GM19324 (cell line): ENCODE data around the gene MRPS30.
"Not testable (repeated sequence)": the region's sequence is repeated elsewhere in the genome, so short reads cannot be mapped to it uniquely, and the experiment has no call there.

Experiments
- ATAC-seq: cut with Tn5 transposase; IDR thresholded peaks from one replicate; pipeline ENCODE4 v1.9.1; 2021; ENCODE audit warnings: mild to moderate bottlenecking, moderate library complexity; ENCODE audit not compliant: unreplicated experiment, low FRiP score

MRPS30 gene

DNA sequence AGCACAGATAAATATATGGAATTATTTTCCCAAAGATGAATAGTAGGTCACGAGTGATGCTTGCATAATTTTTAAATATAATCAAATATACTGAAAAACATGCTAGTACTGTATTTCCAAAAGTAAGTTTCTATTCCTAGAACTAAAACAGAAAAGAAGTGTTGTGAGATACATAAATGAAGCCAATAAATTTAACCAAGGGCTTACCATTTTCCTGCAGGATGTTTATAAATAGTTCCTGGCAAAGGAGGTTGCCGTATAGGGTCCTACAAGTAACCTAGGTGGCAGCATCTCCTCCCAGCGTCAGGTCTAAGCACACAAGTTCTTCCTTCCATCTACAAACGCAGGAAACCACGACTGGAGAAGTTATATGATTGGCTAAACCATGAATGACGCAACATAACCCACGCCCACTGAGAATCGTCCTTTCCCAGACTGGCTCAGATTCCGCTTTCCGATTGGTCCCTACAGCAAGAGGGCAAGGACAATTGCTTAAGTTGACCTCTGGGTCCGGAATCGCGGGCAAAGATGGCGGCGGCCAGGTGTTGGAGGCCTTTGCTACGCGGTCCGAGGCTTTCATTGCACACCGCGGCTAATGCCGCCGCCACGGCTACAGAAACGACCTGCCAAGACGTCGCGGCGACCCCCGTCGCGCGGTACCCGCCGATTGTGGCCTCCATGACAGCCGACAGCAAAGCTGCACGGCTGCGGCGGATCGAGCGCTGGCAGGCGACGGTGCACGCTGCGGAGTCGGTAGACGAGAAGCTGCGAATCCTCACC, at the start of gene MRPS30:
MRPS30 (plus strand) TSS at position 513 of the 780 bp plus-strand sequence; CDS start at position 529, 16 bp downstream.
- peak; percentile 99 for ATAC-seq

DNA sequence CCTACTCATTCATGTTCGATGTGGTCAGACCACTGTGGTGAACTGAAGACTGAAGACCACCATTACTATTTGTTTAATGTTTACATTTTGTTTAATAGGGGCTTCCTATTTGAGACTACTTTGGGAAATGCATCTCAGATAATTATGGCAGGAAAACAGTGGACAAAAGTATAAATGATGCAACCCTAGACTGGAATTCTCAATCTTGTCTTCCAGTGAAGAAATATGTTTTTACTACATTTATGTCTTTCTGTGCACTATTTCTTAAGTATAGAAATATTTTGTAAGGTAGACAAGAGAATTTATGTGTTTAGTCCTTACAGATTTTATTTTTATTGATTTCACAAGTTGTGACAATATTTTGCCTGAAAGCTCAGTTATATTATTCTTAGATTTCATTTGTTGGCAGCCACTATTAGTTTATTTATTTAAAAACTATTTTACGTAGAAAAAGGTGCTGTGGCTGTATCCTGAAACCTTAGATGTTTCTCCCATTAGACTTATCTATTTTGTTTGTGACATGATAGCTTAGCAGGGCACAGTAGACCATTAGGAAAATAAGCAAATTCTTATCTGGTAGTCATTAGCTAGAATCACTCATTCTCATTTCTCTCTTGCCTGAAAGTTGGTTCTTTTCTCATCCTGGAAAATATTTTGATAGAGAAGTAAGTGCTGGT, 39.4 kb upstream of the MRPS30 start:
- ATAC-seq, result no peak

- no peak for ATAC-seq
Observed at GRCh38 chr5:44769877-44770209, 38.9 kb upstream of the MRPS30 start.

DNA sequence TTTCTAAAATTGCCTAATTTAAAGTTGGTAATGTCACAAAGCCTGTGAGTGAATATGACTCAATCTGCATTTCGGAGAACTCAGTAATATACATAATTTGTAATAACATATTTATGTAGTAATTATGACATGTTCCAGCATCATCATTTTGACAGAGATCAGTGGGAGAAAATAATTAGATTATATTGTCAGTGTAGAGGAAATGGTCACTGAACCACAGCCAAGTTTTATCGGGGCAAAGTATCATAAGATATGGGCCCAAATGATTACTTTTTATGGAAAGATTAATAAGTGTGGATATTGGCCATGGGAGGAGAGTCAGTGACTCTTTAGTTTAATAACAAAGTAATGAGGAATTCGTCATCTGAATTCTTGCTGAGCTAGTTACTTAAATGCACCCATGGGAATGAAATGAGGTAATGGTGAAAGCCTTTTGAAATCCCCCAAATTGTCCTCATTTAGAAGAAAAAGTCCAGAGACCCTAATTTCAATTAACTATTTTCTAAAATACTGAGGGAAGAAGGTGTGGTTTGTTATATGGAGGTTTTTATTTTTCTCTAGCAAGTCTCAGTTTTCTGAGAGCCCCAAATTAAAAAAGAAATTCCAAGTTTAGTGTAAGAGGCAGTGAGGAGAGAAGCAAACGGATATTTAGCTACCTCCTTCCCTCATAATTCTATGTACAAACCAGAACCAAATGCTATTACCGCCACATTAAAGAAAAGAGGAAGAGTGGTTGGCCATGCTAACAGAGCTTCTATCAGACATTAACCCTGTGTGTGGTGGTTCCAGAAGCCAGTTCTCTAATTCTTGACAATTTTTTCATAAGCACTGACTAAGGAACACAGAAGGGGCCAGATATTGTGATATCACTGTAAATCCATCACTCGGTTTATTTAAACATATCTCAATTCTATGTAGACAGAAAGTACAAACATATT, 37.7 kb upstream of the MRPS30 start:
- ATAC-seq, result no peak

DNA sequence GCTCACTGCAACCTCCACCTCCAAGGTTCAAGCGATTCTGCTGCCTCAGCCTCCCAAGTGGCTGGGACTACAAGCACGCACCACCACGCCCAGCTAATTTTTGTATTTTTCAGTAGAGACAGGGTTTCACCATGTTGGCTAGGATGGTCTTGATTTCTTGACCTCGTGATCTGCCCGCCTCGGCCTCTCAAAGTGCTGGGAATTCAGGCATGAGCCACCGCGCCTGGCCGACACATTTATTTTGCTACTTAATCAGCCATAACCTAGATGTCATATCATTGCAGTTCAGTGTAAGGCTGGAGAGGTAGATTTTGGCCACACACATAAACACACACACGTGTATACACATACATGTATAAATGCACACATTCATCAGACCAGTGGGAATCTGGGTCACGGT, 36.4 kb upstream of the MRPS30 start:
- not testable (repeated sequence) for ATAC-seq

GRCh38 chr5:44774279-44774880, 34.4 kb upstream of the MRPS30 start:
- ATAC-seq, result no peak

GRCh38 chr5:44779167-44779566, 29.6 kb upstream of the MRPS30 start:
- no peak for ATAC-seq

GRCh38 chr5:44783634-44784315, 25.0 kb upstream of the MRPS30 start:
- ATAC-seq, result no peak

DNA sequence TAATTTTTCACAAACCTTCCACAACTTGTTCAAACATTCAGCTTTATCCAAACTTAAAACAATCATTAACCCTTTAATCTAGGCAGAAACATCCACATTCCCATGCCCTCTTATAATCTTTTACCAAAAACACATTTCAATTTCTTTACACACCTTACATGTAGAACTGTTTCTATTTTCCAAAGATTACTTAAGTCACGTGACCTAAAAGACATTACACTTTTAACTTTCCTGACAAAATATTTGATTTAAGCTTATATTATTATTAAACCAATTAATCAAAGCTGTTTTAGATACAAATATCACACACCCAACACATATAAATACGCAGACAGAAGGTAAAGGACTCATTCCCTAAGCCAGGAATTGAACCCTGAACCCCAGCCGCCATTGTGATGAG, 21.0 kb upstream of the MRPS30 start:
- no peak for ATAC-seq

DNA sequence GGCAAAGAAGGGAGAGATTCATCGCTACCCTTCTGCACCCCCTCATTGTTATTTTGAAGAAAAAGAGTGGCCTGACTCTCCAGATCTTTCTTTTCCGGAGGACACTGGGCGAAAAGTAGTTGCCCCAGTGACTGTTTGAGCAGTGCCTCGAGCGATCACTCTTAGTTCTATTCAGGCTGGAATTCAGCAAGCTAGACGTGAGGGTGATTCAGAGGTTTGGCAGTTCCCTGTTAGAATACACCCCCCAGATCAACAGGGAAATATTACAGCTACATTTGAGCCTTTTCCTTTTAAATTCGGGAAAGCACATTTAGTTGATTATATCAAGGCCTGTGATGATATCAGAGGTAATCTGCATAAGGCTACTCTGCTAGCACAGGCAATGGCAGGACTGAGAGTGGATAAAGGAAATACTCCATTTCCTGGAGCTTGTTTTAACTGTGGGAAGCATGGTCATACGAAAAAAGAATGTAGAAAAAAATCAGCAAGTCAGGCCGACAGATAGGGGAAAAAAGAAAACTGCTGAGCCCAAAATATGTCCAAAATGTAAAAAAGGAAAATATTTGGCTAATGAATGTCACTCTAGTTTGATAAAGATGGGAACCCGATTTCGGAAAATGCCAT, 19.3 kb upstream of the MRPS30 start:
- ATAC-seq, result not testable (repeated sequence)

- not testable (repeated sequence) for ATAC-seq
Observed at GRCh38 chr5:44792031-44792673, 16.6 kb upstream of the MRPS30 start.

DNA sequence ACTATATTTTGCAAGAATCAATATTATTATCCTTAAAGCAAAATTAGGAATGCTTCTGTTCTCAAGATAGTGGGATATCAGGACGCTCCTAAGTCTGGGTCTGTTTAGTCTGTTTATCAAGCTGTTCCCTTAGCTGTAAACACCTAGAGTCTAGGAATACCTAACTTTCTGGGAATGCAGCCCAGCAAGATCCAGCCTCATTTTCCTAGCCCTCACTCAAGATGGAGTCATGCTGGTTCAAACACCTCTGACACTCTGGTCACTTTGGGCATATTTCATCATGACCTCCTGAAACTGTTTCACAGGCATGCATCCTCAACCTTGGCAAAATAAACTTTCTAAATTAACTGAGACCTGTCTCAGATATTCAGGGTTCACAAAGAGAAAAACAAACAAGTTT, 14.4 kb upstream of the MRPS30 start:
- no peak for ATAC-seq

- no peak for ATAC-seq
Observed at GRCh38 chr5:44795496-44795895, 13.3 kb upstream of the MRPS30 start.

- no peak for ATAC-seq
Observed at GRCh38 chr5:44797841-44798240, 10.9 kb upstream of the MRPS30 start.

GRCh38 chr5:44801992-44802391, 6.8 kb upstream of the MRPS30 start:
- ATAC-seq, result no peak

- no peak for ATAC-seq
Observed at GRCh38 chr5:44806608-44807007, 2.1 kb upstream of the MRPS30 start.

DNA sequence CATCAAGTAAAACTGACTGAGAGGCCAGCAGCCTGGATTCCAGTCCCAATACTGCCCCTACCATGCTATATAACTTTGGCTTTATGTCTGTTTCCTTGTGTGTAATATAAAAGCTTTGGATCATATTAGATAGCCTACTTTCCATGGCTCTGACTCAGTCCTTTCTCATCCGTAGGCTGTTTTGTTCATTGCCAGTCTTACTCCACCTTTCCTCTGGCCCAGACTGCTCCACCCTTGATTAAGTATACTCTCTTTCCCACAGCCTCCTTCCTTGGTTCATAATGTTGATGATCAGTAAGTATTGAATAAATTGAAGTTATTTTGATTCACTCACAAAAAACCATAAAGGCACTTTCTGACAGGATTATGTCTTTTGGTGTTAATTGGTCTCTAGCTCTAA, 1.5 kb upstream of the MRPS30 start:
- ATAC-seq, result no peak

DNA sequence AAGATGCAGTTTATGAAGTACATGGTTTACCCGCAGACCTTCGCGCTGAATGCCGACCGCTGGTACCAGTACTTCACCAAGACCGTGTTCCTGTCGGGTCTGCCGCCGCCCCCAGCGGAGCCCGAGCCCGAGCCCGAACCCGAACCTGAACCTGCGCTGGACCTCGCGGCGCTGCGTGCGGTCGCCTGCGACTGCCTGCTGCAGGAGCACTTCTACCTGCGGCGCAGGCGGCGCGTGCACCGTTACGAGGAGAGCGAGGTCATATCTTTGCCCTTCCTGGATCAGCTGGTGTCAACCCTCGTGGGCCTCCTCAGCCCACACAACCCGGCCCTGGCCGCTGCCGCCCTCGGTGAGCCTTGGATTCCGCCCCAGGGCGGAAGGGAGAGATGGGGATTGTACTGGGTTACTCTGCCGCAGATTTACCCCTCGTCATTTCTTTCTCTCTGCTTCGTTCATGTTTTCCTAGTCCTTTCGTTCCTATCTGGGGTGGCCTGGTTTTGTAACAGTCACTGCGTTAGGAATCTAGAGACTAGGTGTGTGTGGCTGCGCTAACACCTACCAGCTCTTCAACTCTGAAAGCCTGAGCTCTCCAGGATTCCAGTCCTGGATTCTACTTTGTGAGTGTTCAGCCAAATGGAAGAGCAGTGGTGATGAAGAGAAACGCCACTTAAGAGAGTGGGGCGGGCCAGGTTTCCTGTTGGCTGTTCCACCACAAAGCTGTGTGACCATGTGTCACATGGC, 638 bp downstream of the MRPS30 start:
- ATAC-seq, result peak; percentile 33
